Midbrain (tissue), 1 donor: Measurements from ENCODE around the gene POU2AF3.
"Not testable (repeated sequence)": the region's sequence is repeated elsewhere in the genome, so short reads cannot be mapped to it uniquely, and the experiment has no call there.

Experiments
- DNase-seq: peaks from one replicate; lab custom pipeline; 2025; lab: John Stamatoyannopoulos, UW

POU2AF3 gene

GRCh38 chr11:111298413-111299100 is at the start of gene POU2AF3:
POU2AF3 (plus strand) TSS chr11:111298546; CDS start chr11:111298582, 36 bp downstream.
- DNase-seq, result no peak

- no peak for DNase-seq
Observed at GRCh38 chr11:111250936-111251335, 47.4 kb upstream of the POU2AF3 start.

- DNase-seq, result no peak
Observed at GRCh38 chr11:111253131-111253530, 45.2 kb upstream of the POU2AF3 start.

GRCh38 chr11:111253630-111254029 is 44.7 kb upstream of the POU2AF3 start:
- no peak for DNase-seq

- no peak for DNase-seq
Observed at GRCh38 chr11:111258046-111258445, 40.3 kb upstream of the POU2AF3 start.

- DNase-seq, result no peak
Observed at GRCh38 chr11:111259896-111260295, 38.5 kb upstream of the POU2AF3 start.

GRCh38 chr11:111260811-111261210 is 37.5 kb upstream of the POU2AF3 start:
- no peak for DNase-seq

- no peak for DNase-seq
Observed at GRCh38 chr11:111264646-111265045, 33.7 kb upstream of the POU2AF3 start.

- no peak for DNase-seq
Observed at GRCh38 chr11:111265421-111265820, 32.9 kb upstream of the POU2AF3 start.

- not testable (repeated sequence) for DNase-seq
Observed at GRCh38 chr11:111268303-111268702, 30.0 kb upstream of the POU2AF3 start.

GRCh38 chr11:111269146-111269868 is 29.0 kb upstream of the POU2AF3 start:
- peak; percentile 70 for DNase-seq

GRCh38 chr11:111272420-111272819 is 25.9 kb upstream of the POU2AF3 start:
- no peak for DNase-seq

- DNase-seq, result no peak
Observed at GRCh38 chr11:111282562-111283075, 15.7 kb upstream of the POU2AF3 start.

GRCh38 chr11:111283945-111284481 is 14.3 kb upstream of the POU2AF3 start:
- no peak for DNase-seq

- DNase-seq, result no peak
Observed at GRCh38 chr11:111285189-111286091, 12.9 kb upstream of the POU2AF3 start.

GRCh38 chr11:111291764-111292163 is 6.6 kb upstream of the POU2AF3 start:
- no peak for DNase-seq

GRCh38 chr11:111292408-111292807 is 5.9 kb upstream of the POU2AF3 start:
- DNase-seq, result not testable (repeated sequence)

GRCh38 chr11:111296196-111296595 is 2.1 kb upstream of the POU2AF3 start:
- DNase-seq, result no peak

GRCh38 chr11:111297696-111298095 is 650 bp upstream of the POU2AF3 start:
- DNase-seq, result no peak

- DNase-seq, result peak; percentile 40
Observed at GRCh38 chr11:111299101-111300026, 1.0 kb downstream of the POU2AF3 start.

GRCh38 chr11:111300569-111300968 is 2.2 kb downstream of the POU2AF3 start:
- no peak for DNase-seq
